DOHH2 (cell line): ENCODE measurements around the gene BAIAP2.

Source experiments
- H3F3A ChIP-seq: fragments of 200-600 bp; sonication (generic), shearing (Covaris generic); 2 replicates; pipeline ENCODE4 v1.6.0; 2016; ENCODE audit warnings: antibody characterized with exemption, mild to moderate bottlenecking; ENCODE audit not compliant: control insufficient read depth, insufficient read depth
- H3K27ac ChIP-seq: fragments of 200-600 bp; sonication (generic); 2 replicates; pipeline ENCODE4 v1.5.1; 2014; ENCODE audit warnings: low read depth, mild to moderate bottlenecking, low read length, moderate library complexity
- H3K27me3 ChIP-seq: fragments of 200-600 bp; sonication (generic); 2 replicates; pipeline ENCODE4 v1.6.1; 2014; ENCODE audit warnings: mild to moderate bottlenecking, low read length, mixed read lengths; ENCODE audit not compliant: control insufficient read depth
- H3K36me3 ChIP-seq: fragments of 200-600 bp; sonication (generic); 2 replicates; pipeline ENCODE4 v1.6.1; 2014; ENCODE audit warnings: mild to moderate bottlenecking, low read length, moderate library complexity, mixed read lengths; ENCODE audit not compliant: control insufficient read depth
- H3K4me1 ChIP-seq: fragments of 200-600 bp; sonication (generic); 2 replicates; pipeline ENCODE4 v1.6.1; 2014; ENCODE audit warnings: mild to moderate bottlenecking, low read length, mixed read lengths; ENCODE audit not compliant: control insufficient read depth
- H3K4me2 ChIP-seq: fragments of 200-600 bp; sonication (generic); 2 replicates; pipeline ENCODE4 v1.6.0; 2014; ENCODE audit warnings: mild to moderate bottlenecking, low read length, moderate library complexity
- H3K4me3 ChIP-seq: fragments of 200-600 bp; sonication (generic); 2 replicates; pipeline ENCODE4 v1.5.1; 2014; ENCODE audit warnings: mild to moderate bottlenecking, low read length, mixed read lengths
- H3K79me2 ChIP-seq: fragments of 200-600 bp; sonication (generic); 2 replicates; pipeline ENCODE4 v1.6.1; 2014; ENCODE audit warnings: mild to moderate bottlenecking, low read length, mixed read lengths; ENCODE audit not compliant: control insufficient read depth
- H3K9me2 ChIP-seq: fragments of 200-600 bp; sonication (generic); replicated peaks from 2 replicates; pipeline ENCODE4 v1.6.1; 2014; ENCODE audit warnings: mild to moderate bottlenecking, low read length, mixed read lengths; ENCODE audit not compliant: control insufficient read depth
- H3K9me3 ChIP-seq: fragments of 200-600 bp; sonication (generic); 2 replicates; pipeline ENCODE4 v1.6.1; 2014; ENCODE audit warnings: antibody characterized with exemption, low read length, mixed read lengths; ENCODE audit not compliant: control insufficient read depth, insufficient read depth
- H4K20me1 ChIP-seq: fragments of 200-600 bp; sonication (generic); 2 replicates; pipeline ENCODE4 v1.6.0; 2014; ENCODE audit warnings: low read depth, mild to moderate bottlenecking, antibody characterized with exemption, low read length, moderate library complexity; ENCODE audit not compliant: control insufficient read depth, insufficient read depth
- CTCF ChIP-seq: fragments of 200-600 bp; sonication (generic); IDR thresholded peaks from one replicate; pipeline ENCODE4 v1.5.1; 2014; ENCODE audit warnings: antibody characterized with exemption, mild to moderate bottlenecking, low read depth, low read length; ENCODE audit not compliant: poor library complexity, severe bottlenecking
- EZH2phosphoT487 ChIP-seq: fragments of 200-600 bp; sonication (generic); IDR thresholded peaks from 2 replicates; pipeline ENCODE4 v1.6.1; 2017; ENCODE audit warnings: borderline replicate concordance, mild to moderate bottlenecking, antibody characterized with exemption, low read length, moderate library complexity, mixed read lengths

BAIAP2 gene

GRCh38 chr17:81083125-81083765, 48.3 kb downstream of the BAIAP2 start:
- Histone ChIP-seq H3K9me2 (no peaks in the 10 kb centered on the region), H4K20me1 (no peaks in the 10 kb centered on the region), H3K4me2 (no peak overlapping the region), H3K4me3 (no peak overlapping the region), H3F3A (no peaks in the 10 kb centered on the region), H3K27ac (no peak overlapping the region), H3K27me3 (no peaks in the 10 kb centered on the region), H3K36me3 (no peaks in the 10 kb centered on the region), H3K9me3 (no peaks in the 10 kb centered on the region), H3K79me2 (no peaks in the 10 kb centered on the region), H3K4me1 (no peaks in the 10 kb centered on the region)
- TF ChIP-seq CTCF (no peak), EZH2phosphoT487 (no peak)

- no peak for TF ChIP-seq CTCF
- TF ChIP-seq EZH2phosphoT487: no peak
- H3K79me2 ChIP-seq: no peaks in the 10 kb centered on the region
- no peaks in the 10 kb centered on the region for H3K9me3 ChIP-seq
- H3F3A ChIP-seq: no peaks in the 10 kb centered on the region
- H3K4me3 ChIP-seq: no peak overlapping the region
- no peaks in the 10 kb centered on the region for H3K4me1 ChIP-seq
- H4K20me1 ChIP-seq: no peaks in the 10 kb centered on the region
- no peaks in the 10 kb centered on the region for H3K27me3 ChIP-seq
- no peaks in the 10 kb centered on the region for H3K36me3 ChIP-seq
- no peaks in the 10 kb centered on the region for H3K9me2 ChIP-seq
- no peak overlapping the region for H3K27ac ChIP-seq
- H3K4me2 ChIP-seq: no peak overlapping the region
Measured at GRCh38 chr17:81084680-81085419, 49.9 kb downstream of the BAIAP2 start.

- no peak overlapping the region for H3K4me3 ChIP-seq
- no peaks in the 10 kb centered on the region for H3K36me3 ChIP-seq
- no peaks in the 10 kb centered on the region for H3F3A ChIP-seq
- H3K4me1 ChIP-seq: no peaks in the 10 kb centered on the region
- no peaks in the 10 kb centered on the region for H3K79me2 ChIP-seq
- TF ChIP-seq EZH2phosphoT487 (no peak), CTCF (no peak)
- H3K9me2 ChIP-seq: no peaks in the 10 kb centered on the region
- H3K27ac ChIP-seq: no peak overlapping the region
- no peaks in the 10 kb centered on the region for H3K9me3 ChIP-seq
- no peaks in the 10 kb centered on the region for H4K20me1 ChIP-seq
- no peaks in the 10 kb centered on the region for H3K27me3 ChIP-seq
- no peak overlapping the region for H3K4me2 ChIP-seq
Measured at GRCh38 chr17:81085420-81085911, 50.5 kb downstream of the BAIAP2 start.
